GM12878 (cell line): ENCODE results near the gene RCC2.

Source experiments
- EZH2 ChIP-seq: IDR thresholded peaks from 2 replicates; pipeline ENCODE4 v1.6.1; 2012; ENCODE audit warnings: low read depth, mild to moderate bottlenecking, control low read depth, inconsistent platforms, low read length, borderline replicate concordance; ENCODE audit not compliant: control insufficient read depth
- GABPA ChIP-seq: IDR thresholded peaks from 2 replicates; pipeline ENCODE4 v1.6.1; 2014; ENCODE audit warnings: antibody characterized with exemption, low read depth, mild to moderate bottlenecking, inconsistent platforms
- RAD21 ChIP-seq: IDR thresholded peaks from 2 replicates; pipeline ENCODE4 v1.6.1; 2011; ENCODE audit warnings: mild to moderate bottlenecking, low read depth, low read length, moderate library complexity; ENCODE audit not compliant: insufficient read depth
- SMC3 ChIP-seq: IDR thresholded peaks from 2 replicates; pipeline ENCODE4 v1.6.1; 2011; ENCODE audit warnings: low read length, improper control_type of control experiment, borderline replicate concordance
- SREBF2 ChIP-seq: IDR thresholded peaks from 2 replicates; pipeline ENCODE4 v1.6.1; 2012; ENCODE audit warnings: mild to moderate bottlenecking, low read length
- SRF ChIP-seq, 2 experiments: IDR thresholded peaks; 2 replicates each; pipeline ENCODE4 v1.6.1; 2011; ENCODE audit warnings: low read depth in 2 of 2, low read length in 2 of 2, mild to moderate bottlenecking in 1 of 2, moderate library complexity in 1 of 2

DNA sequence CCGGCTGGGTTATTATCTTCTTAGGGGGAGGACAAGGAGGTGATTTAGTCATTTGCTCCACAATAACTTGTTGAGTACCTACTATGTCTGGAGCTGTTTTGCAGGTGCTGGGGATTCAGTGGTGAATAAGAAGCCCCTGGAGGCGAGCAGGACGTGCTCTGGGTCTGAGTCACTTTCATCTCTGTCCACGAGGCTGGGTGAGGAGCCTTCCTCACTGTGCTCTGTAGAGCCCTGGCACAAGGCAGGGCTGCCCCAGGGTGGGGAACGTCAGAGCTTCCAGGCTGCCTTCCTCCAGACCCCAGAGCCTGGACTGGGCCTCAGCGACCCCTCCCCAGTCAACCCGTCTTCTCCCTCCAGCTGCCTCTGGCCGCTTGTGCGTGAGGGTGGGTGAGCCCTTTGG is 70.0 kb downstream of the RCC2 start:
- no peak for TF ChIP-seq RAD21
- TF ChIP-seq SRF (IDR thresholded peaks at IDR 0.05; ENCODE audit: low read depth in 2 of 2, low read length in 2 of 2), result no peak
- no peak for TF ChIP-seq EZH2
- no peak for TF ChIP-seq SMC3
- no peak for TF ChIP-seq GABPA
- no peak for TF ChIP-seq SREBF2
